SKM-1 treated with dmso at 0.1 percent for 144 hours (cell line): ENCODE measurements around the gene YWHAB.
"Not testable (repeated sequence)": the region's sequence is repeated elsewhere in the genome, so short reads cannot be mapped to it uniquely, and the experiment has no call there.

Experiments
- DNase-seq: peaks from one replicate; lab custom pipeline; 2025; ENCODE audit not compliant: unreplicated experiment; lab: John Stamatoyannopoulos, UW

YWHAB gene

GRCh38 chr20:44866703-44867335 lies 18.7 kb upstream of the YWHAB start:
- DNase-seq, result no peak

GRCh38 chr20:44869471-44869870 lies 16.0 kb upstream of the YWHAB start:
- DNase-seq, result no peak

GRCh38 chr20:44882360-44882759 lies 3.1 kb upstream of the YWHAB start:
- DNase-seq, result not testable (repeated sequence)

- no peak for DNase-seq
Observed at GRCh38 chr20:44883214-44883902, 2.1 kb upstream of the YWHAB start.

- no peak for DNase-seq
Observed at GRCh38 chr20:44884907-44885391, 556 bp upstream of the YWHAB start.

GRCh38 chr20:44886266-44886651 lies 754 bp downstream of the YWHAB start:
- no peak for DNase-seq

GRCh38 chr20:44886828-44887227 lies 1.3 kb downstream of the YWHAB start:
- DNase-seq, result no peak

GRCh38 chr20:44887466-44887865 lies 2.0 kb downstream of the YWHAB start:
- no peak for DNase-seq

GRCh38 chr20:44888226-44889103 lies 3.0 kb downstream of the YWHAB start:
- DNase-seq, result no peak

GRCh38 chr20:44891826-44892225 lies 6.3 kb downstream of the YWHAB start:
- DNase-seq, result no peak

GRCh38 chr20:44894959-44895358 lies 9.5 kb downstream of the YWHAB start:
- DNase-seq, result no peak

- peak; percentile 89 for DNase-seq
Observed at GRCh38 chr20:44896583-44896982, 11.1 kb downstream of the YWHAB start.

GRCh38 chr20:44897133-44897532 lies 11.6 kb downstream of the YWHAB start:
- DNase-seq, result no peak

- no peak for DNase-seq
Observed at GRCh38 chr20:44900231-44900854, 14.8 kb downstream of the YWHAB start.

- DNase-seq, result no peak
Observed at GRCh38 chr20:44901974-44902373, 16.5 kb downstream of the YWHAB start.

GRCh38 chr20:44904377-44904776 lies 18.9 kb downstream of the YWHAB start:
- no peak for DNase-seq

- DNase-seq, result no peak
Observed at GRCh38 chr20:44908987-44909871, 23.7 kb downstream of the YWHAB start.

- DNase-seq, result peak; percentile 27
Observed at GRCh38 chr20:44909872-44910689, 24.6 kb downstream of the YWHAB start, which contains the start of gene PABPC1L. PABPC1L (plus strand) TSS chr20:44910060; CDS start chr20:44910144, 84 bp downstream.

GRCh38 chr20:44910690-44911262 lies 25.3 kb downstream of the YWHAB start:
- DNase-seq, result no peak
